Natural killer cell (primary cell): ENCODE measurements around the gene TGFBR1. TPM values are rescaled to one million over a fixed set of nuclear protein-coding genes. Genes with fewer than 3 reads are reported as not detected.

Experiments used
- ATAC-seq, 3 donors: fragments of 150-1000 bp in 2 of 3; fragments of 200-7000 bp in 1 of 3; cut with Tn5 transposase; 1 replicate in 1 of 3; 2 replicates in 2 of 3; pipeline ENCODE4 v1.10.0; 2021; ENCODE audit warnings: mild to moderate bottlenecking in 2 of 3, moderate library complexity in 2 of 3
- DNase-seq, 2 donors: peaks; one replicate each; pipeline versions ENCODE4 v3.0.0 to v3.0.0-alpha.2; 2013 to 2021; ENCODE audit warnings: mixed read lengths in 1 of 2
- H3K27ac ChIP-seq: one replicate; pipeline ENCODE4 v1.5.1; 2013; ENCODE audit warnings: mild to moderate bottlenecking, low read length
- H3K27me3 ChIP-seq: one replicate; pipeline ENCODE4 v1.6.1; 2013; ENCODE audit warnings: low read length; ENCODE audit not compliant: control insufficient read depth, insufficient read depth
- H3K36me3 ChIP-seq: one replicate; pipeline ENCODE4 v1.6.1; 2013; ENCODE audit warnings: low read length; ENCODE audit not compliant: control insufficient read depth, insufficient read depth
- H3K4me1 ChIP-seq: one replicate; pipeline ENCODE4 v1.6.1; 2013; ENCODE audit warnings: low read length; ENCODE audit not compliant: control insufficient read depth, insufficient read depth
- H3K4me3 ChIP-seq: one replicate; pipeline ENCODE4 v1.5.1; 2013; ENCODE audit warnings: low read length
- H3K9me3 ChIP-seq: one replicate; pipeline ENCODE4 v1.6.1; 2013; ENCODE audit warnings: low read length; ENCODE audit not compliant: control insufficient read depth, insufficient read depth
- H3K27ac Mint-ChIP-seq, 2 donors: one replicate each; pipeline ENCODE4 v1.8.0; 2022; ENCODE audit warnings: mild to moderate bottlenecking in 2 of 2, mixed read lengths in 2 of 2, moderate library complexity in 1 of 2
- H3K27me3 Mint-ChIP-seq, 2 donors: one replicate each; pipeline ENCODE4 v1.8.0; 2022; ENCODE audit warnings: low read depth in 2 of 2, mixed read lengths in 2 of 2
- H3K36me3 Mint-ChIP-seq: one replicate; pipeline ENCODE4 v1.8.0; 2022; ENCODE audit warnings: mixed read lengths
- H3K4me1 Mint-ChIP-seq, 2 donors: one replicate each; pipeline ENCODE4 v1.8.0; 2022; ENCODE audit warnings: mixed read lengths in 2 of 2
- H3K4me3 Mint-ChIP-seq: one replicate; pipeline ENCODE4 v1.8.0; 2022; ENCODE audit warnings: mild to moderate bottlenecking, moderate library complexity, mixed read lengths
- H3K9me3 Mint-ChIP-seq, 2 donors: one replicate each; pipeline ENCODE4 v1.8.0; 2022; ENCODE audit warnings: mixed read lengths in 2 of 2
- WGBS: methylation state at CpG from one replicate; pipeline ENCODE4 v1.1.7; 2013; ENCODE audit warnings: missing lambda C conversion rate; ENCODE audit not compliant: insufficient coverage; 5-methylcytosine and 5-hydroxymethylcytosine counted together
- intact Hi-C: fragments of 100-400 bp; cut with micrococcal nuclease; formaldehyde crosslinking; loops from one replicate; pipeline ENCODE4 v1.14.2; 2022
- total RNA-seq, 4 donors: library from RNA; stranded (reverse); fragments of 120-200 nt in 1 of 4; gene quantifications; one replicate each; pipeline versions ENCODE4 v1.2.3 to v1.2.4, GENCODE V29; 2013 to 2022
- TF ChIP-seq, protein P1 (sequence below): fragments of 200-600 bp; IDR thresholded peaks from one replicate; pipeline ENCODE4 v1.8.0; 2022; ENCODE audit warnings: antibody characterized with exemption

The TGFBR1 gene
- total RNA-seq, 3 donors from 2014 or later (not counting 1 experiment from before 2014, with no cell fraction given): 78.0 to 120 (median 113) TPM

DNA sequence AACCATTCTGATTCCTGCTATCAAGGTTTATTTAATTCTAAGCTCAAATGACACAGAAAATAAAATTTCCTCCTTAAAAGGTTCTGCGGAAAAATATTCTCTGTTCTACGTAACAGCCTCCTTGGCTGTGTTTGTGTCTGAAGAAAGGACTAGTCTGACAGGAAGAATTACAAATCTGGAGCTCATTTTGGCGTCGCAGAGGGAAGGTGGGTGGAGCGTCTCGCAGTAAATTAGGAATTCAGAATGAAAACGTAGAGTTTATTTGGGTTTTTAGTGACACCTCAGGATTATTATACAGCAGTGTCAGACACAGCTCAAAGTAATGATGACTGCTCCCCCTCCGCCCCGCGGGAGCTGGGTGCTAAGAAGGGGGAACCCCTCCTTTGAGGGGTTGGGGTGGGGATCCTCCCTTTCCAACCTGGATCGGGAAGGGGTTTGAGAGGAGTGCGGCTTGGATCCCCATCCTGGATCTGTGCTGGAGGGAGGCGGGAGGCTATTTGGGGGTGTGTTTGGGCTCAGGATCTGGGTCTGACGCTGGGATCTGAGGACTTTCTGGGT lies 933 bp upstream of the TGFBR1 start:
- Histone ChIP-seq H3K27ac (peak overlapping the region; percentile 69), H3K4me1 (peaks cover 31% of the 10 kb centered on the region), H3K36me3 (no peaks in the 10 kb centered on the region), H3K27me3 (no peaks in the 10 kb centered on the region), H3K9me3 (no peaks in the 10 kb centered on the region), H3K4me3 (peak overlapping the region; percentile 32)
- no peaks in the 10 kb centered on the region for H3K9me3 Mint-ChIP-seq
- no peaks in the 10 kb centered on the region for H3K27me3 Mint-ChIP-seq
- peak overlapping the region; percentile 91 to 98 for H3K27ac Mint-ChIP-seq
- peaks cover 84 to 86% of the 10 kb centered on the region in 2 donors for H3K4me1 Mint-ChIP-seq
- ATAC-seq (no peak), DNase-seq (peak in 1 of 2 donors; percentile 38)
- 24% methylated on average over 14 of the region's 14 CpGs for WGBS
- intact Hi-C loops: no loop called here
- no peaks in the 10 kb centered on the region for H3K36me3 Mint-ChIP-seq
- peak overlapping the region; percentile 86 for H3K4me3 Mint-ChIP-seq
- TF ChIP-seq, protein P1, sequence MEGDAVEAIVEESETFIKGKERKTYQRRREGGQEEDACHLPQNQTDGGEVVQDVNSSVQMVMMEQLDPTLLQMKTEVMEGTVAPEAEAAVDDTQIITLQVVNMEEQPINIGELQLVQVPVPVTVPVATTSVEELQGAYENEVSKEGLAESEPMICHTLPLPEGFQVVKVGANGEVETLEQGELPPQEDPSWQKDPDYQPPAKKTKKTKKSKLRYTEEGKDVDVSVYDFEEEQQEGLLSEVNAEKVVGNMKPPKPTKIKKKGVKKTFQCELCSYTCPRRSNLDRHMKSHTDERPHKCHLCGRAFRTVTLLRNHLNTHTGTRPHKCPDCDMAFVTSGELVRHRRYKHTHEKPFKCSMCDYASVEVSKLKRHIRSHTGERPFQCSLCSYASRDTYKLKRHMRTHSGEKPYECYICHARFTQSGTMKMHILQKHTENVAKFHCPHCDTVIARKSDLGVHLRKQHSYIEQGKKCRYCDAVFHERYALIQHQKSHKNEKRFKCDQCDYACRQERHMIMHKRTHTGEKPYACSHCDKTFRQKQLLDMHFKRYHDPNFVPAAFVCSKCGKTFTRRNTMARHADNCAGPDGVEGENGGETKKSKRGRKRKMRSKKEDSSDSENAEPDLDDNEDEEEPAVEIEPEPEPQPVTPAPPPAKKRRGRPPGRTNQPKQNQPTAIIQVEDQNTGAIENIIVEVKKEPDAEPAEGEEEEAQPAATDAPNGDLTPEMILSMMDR: no peak

DNA sequence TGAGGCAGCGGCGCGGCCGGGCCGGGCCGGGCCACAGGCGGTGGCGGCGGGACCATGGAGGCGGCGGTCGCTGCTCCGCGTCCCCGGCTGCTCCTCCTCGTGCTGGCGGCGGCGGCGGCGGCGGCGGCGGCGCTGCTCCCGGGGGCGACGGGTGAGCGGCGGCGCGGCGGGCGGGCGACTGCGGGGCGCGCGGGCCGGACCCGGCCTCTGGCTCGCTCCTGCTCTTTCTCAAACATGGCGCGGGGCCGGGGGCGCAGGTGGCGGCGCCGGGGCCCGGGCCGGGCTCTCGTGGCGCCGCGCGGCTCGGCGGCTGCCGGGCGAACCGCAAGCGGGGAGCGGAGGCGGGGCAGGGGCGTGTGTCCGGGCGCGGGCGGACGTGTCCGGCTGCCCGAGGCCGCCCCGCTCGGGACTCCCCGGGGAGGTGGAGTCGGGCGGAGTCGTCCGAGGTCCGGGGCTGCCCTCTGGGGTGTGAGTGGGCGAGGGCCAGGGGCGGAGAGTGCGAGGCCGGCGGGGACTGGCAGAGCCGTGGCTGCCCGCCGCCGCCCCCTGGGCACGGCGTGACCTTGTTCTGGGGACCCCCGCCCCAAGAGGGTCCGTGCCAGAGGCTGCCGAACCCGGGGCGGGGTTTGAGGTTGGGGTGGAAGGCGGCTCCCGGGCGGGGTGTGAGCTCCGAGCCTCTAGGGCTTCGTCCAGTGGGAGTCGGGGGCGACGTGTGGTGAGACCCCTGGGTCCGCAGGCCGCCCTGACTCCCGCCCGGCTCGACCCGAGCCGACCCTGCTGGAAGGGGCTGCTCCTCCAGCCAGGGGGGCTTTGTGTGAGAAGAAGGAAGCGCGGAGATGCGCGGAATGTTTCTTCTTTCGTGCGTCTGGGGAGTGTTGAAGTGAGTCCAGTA lies 485 bp downstream of the TGFBR1 start:
- TF ChIP-seq, protein P1: no peak
- H3K36me3 Mint-ChIP-seq: no peaks in the 10 kb centered on the region
- intact Hi-C loops: loop anchor here (1.0 to 2.0 kb wide), 2 partner anchors 15 to 48 kb away; no protein-coding TSS in a partner anchor
- Histone ChIP-seq H3K27ac (peak overlapping the region; percentile 77), H3K4me1 (peaks cover 33% of the 10 kb centered on the region), H3K27me3 (no peaks in the 10 kb centered on the region), H3K4me3 (peak overlapping the region; percentile 70), H3K9me3 (no peaks in the 10 kb centered on the region), H3K36me3 (no peaks in the 10 kb centered on the region)
- under 1% methylated on average over 118 of the region's 118 CpGs for WGBS
- peak; percentile 25 to 71 (median 32) for ATAC-seq
- H3K27ac Mint-ChIP-seq: peak overlapping the region; percentile 91 to 98
- no peaks in the 10 kb centered on the region for H3K9me3 Mint-ChIP-seq
- DNase-seq: peak; percentile 58 to 59
- peak overlapping the region; percentile 89 for H3K4me3 Mint-ChIP-seq
- no peaks in the 10 kb centered on the region for H3K27me3 Mint-ChIP-seq
- H3K4me1 Mint-ChIP-seq: peaks cover 84 to 86% of the 10 kb centered on the region in 2 donors

DNA sequence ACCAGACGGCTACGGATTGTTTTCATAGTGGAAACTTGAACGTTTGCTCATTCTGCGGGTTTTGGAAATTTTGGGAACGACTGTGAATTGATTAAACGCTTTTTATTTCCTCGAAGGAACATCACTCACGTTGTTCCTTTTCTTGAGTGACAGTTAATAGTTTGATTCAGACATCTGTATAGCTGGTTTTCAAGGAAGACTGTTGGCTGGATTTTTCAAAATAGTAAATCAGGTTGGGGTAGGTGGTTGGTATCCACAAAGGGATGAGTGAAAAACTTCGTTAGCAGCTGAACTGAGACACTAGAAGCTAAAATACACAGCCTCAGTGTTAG lies 1.1 kb downstream of the TGFBR1 start:
- H3K4me1 ChIP-seq: peaks cover 27% of the 10 kb centered on the region
- intact Hi-C loops: loop anchor here (2.0 kb wide), 1 partner anchor 15 kb away; no protein-coding TSS in a partner anchor

More for the DNA sequence above, 1.1 kb downstream of the TGFBR1 start:
- H3K27ac ChIP-seq: peak overlapping the region; percentile 77
- Mint-ChIP-seq H3K27ac (peak overlapping the region; percentile 76 to 81), H3K9me3 (no peaks in the 10 kb centered on the region), H3K4me3 (peak overlapping the region; percentile 89), H3K27me3 (no peaks in the 10 kb centered on the region), H3K4me1 (peaks cover 84% of the 10 kb centered on the region in 2 donors), H3K36me3 (no peaks in the 10 kb centered on the region)
- H3K4me3 ChIP-seq: peak overlapping the region; percentile 70
- peaks cover 5% of the 10 kb centered on the region for H3K36me3 ChIP-seq
- no peak for DNase-seq
- TF ChIP-seq, protein P1: no peak
- 2% methylated on average over 9 of the region's 9 CpGs for WGBS
- no peaks in the 10 kb centered on the region for H3K27me3 ChIP-seq
- no peak for ATAC-seq
- H3K9me3 ChIP-seq: no peaks in the 10 kb centered on the region
